Coronary artery (tissue), 2 donors: ENCODE data around the gene FNDC1.

Source experiments
- DNase-seq: peaks from one replicate; pipeline ENCODE4 v3.0.0-alpha.2; 2017; ENCODE audit warnings: low spot score
- H3K27ac ChIP-seq, 2 donors: fragments of 200-600 bp; sonication (generic); one replicate each; pipeline ENCODE4 v1.5.1; 2016 to 2019
- H3K4me3 ChIP-seq: fragments of 200-600 bp; sonication (generic); 2 replicates; pipeline ENCODE4 v1.5.1; 2016; ENCODE audit warnings: mild to moderate bottlenecking, moderate library complexity
- CTCF ChIP-seq: fragments of 200-600 bp; sonication (generic); IDR thresholded peaks from one replicate; pipeline ENCODE4 v1.5.1; 2019; ENCODE audit warnings: antibody characterized with exemption

The FNDC1 gene

GRCh38 chr6:159309723-159310122, 140.5 kb downstream of the FNDC1 start:
- Histone ChIP-seq H3K4me3 (no peak overlapping the region), H3K27ac (no peak overlapping the region)
- DNase-seq = no peak
- TF ChIP-seq CTCF = no peak

- no peak for DNase-seq
- no peak overlapping the region for H3K27ac ChIP-seq
These were observed 142.4 kb downstream of the FNDC1 start for GRCh38 chr6:159311618-159312017.

GRCh38 chr6:159312206-159312605, 143.0 kb downstream of the FNDC1 start:
- no peak for DNase-seq
- peak overlapping the region in 1 of 2 donors; percentile 10 for H3K27ac ChIP-seq
- TF ChIP-seq CTCF = no peak
- H3K4me3 ChIP-seq = no peak overlapping the region

More at GRCh38 chr6:159311618-159312017, 142.4 kb downstream of the FNDC1 start:
- TF ChIP-seq CTCF = no peak
- H3K4me3 ChIP-seq = no peak overlapping the region

- no peak overlapping the region for H3K4me3 ChIP-seq
- DNase-seq = no peak
- TF ChIP-seq CTCF = no peak
- H3K27ac ChIP-seq = no peak overlapping the region
These were observed 143.8 kb downstream of the FNDC1 start for GRCh38 chr6:159313018-159313417.

- no peak overlapping the region for H3K27ac ChIP-seq
- H3K4me3 ChIP-seq = no peak overlapping the region
- no peak for DNase-seq
- TF ChIP-seq CTCF = no peak
These were observed 146.4 kb downstream of the FNDC1 start for GRCh38 chr6:159315562-159315961.

GRCh38 chr6:159317430-159317829, 148.2 kb downstream of the FNDC1 start:
- H3K4me3 ChIP-seq = no peak overlapping the region
- no peak for TF ChIP-seq CTCF

GRCh38 chr6:159321267-159321666, 152.1 kb downstream of the FNDC1 start:
- no peak overlapping the region for H3K4me3 ChIP-seq
- TF ChIP-seq CTCF = no peak
- DNase-seq = no peak
- no peak overlapping the region for H3K27ac ChIP-seq

More at GRCh38 chr6:159317430-159317829, 148.2 kb downstream of the FNDC1 start:
- no peak overlapping the region for H3K27ac ChIP-seq
- no peak for DNase-seq
